Renal pelvis (tissue), 4 donors: ENCODE measurements around the gene RTN4RL2. TPM values are rescaled to one million over a fixed set of nuclear protein-coding genes. Genes with fewer than 3 reads are reported as not detected.

Experiments
- DNase-seq: peaks from one replicate; pipeline ENCODE4 v3.0.0-alpha.2; 2013
- polyA plus RNA-seq, 3 donors: library from polyadenylated mRNA; unstranded; fragments of 120-200 nt; gene quantifications; one replicate each; pipeline ENCODE4 v1.2.1, GENCODE V29; 2013; ENCODE audit not compliant: insufficient read length in 3 of 3

RTN4RL2 gene
- polyA plus RNA-seq, 3 donors = 2.8 to 4.7 (median 3.8) TPM

GRCh38 chr11:57461841-57462489, 1.6 kb downstream of the RTN4RL2 start:
- no peak for DNase-seq

- no peak for DNase-seq
Measured at GRCh38 chr11:57462597-57462996, 2.3 kb downstream of the RTN4RL2 start.

- DNase-seq = no peak
Measured at GRCh38 chr11:57463671-57464538, 3.6 kb downstream of the RTN4RL2 start.

GRCh38 chr11:57464539-57465181, 4.3 kb downstream of the RTN4RL2 start:
- no peak for DNase-seq

GRCh38 chr11:57466680-57467079, 6.4 kb downstream of the RTN4RL2 start:
- no peak for DNase-seq

- no peak for DNase-seq
Measured at GRCh38 chr11:57467508-57468157, 7.3 kb downstream of the RTN4RL2 start.

GRCh38 chr11:57468276-57468675, 7.9 kb downstream of the RTN4RL2 start:
- DNase-seq = no peak

GRCh38 chr11:57469268-57469667, 8.9 kb downstream of the RTN4RL2 start:
- no peak for DNase-seq

- no peak for DNase-seq
Measured at GRCh38 chr11:57471496-57471895, 11.2 kb downstream of the RTN4RL2 start.

GRCh38 chr11:57473285-57473841, 13.0 kb downstream of the RTN4RL2 start:
- DNase-seq = no peak

- no peak for DNase-seq
Measured at GRCh38 chr11:57474017-57474802, 13.9 kb downstream of the RTN4RL2 start.

- DNase-seq = no peak
Measured at GRCh38 chr11:57474803-57475115, 14.4 kb downstream of the RTN4RL2 start.

- no peak for DNase-seq
Measured at GRCh38 chr11:57475191-57475590, 14.9 kb downstream of the RTN4RL2 start.

- no peak for DNase-seq
Measured at GRCh38 chr11:57475671-57476046, 15.3 kb downstream of the RTN4RL2 start.

- no peak for DNase-seq
Measured at GRCh38 chr11:57476047-57476756, 15.9 kb downstream of the RTN4RL2 start.

- DNase-seq = no peak
Measured at GRCh38 chr11:57476757-57477506, 16.6 kb downstream of the RTN4RL2 start.

- no peak for DNase-seq
Measured at GRCh38 chr11:57477507-57478189, 17.3 kb downstream of the RTN4RL2 start.

- no peak for DNase-seq
Measured at GRCh38 chr11:57479021-57479663, 18.8 kb downstream of the RTN4RL2 start.

GRCh38 chr11:57479911-57480310, 19.6 kb downstream of the RTN4RL2 start:
- no peak for DNase-seq
